GM12878 (cell line): ENCODE measurements around the gene COL9A2. TPM values are rescaled to one million over a fixed set of nuclear protein-coding genes. Genes with fewer than 3 reads are reported as not detected.

ENCODE experiments used
- ATAC-seq: fragments of 200-7000 bp; cut with Tn5 transposase; 3 replicates; pipeline ENCODE4 v1.9.1; 2020; ENCODE audit warnings: mild to moderate bottlenecking, moderate library complexity
- BruUV-seq: library from RNA; stranded (reverse); fragments of 400-500 nt; replicated peaks from 2 replicates; lab custom pipeline; 2021; lab: Mats Ljungman, UMichigan
- CTCF ChIA-PET: fragments of 300-600 bp; sonication (Branson Sonifier 250); formaldehyde crosslinking; extraction: SDS; loops from one replicate; lab custom pipeline; 2021; ENCODE audit warnings: inconsistent platforms; lab: Yijun Ruan, JAX
- POLR2A ChIA-PET: fragments of 350-600 bp; formaldehyde crosslinking; extraction: SDS; loops from one replicate; lab custom pipeline; 2021; ENCODE audit warnings: inconsistent platforms; lab: Charles Lee
- RAD21 ChIA-PET: fragments of 300-600 bp; sonication (Branson Sonifier 250); formaldehyde crosslinking; loops from one replicate; lab custom pipeline; 2023; ENCODE audit warnings: antibody characterized with exemption; ENCODE audit not compliant: unreplicated experiment; lab: Charles Lee
- SMC1A ChIA-PET: fragments of 300-600 bp; sonication (Branson Sonifier 250); formaldehyde crosslinking; loops from one replicate; lab custom pipeline; 2023; ENCODE audit not compliant: unreplicated experiment, uncharacterized antibody; lab: Charles Lee
- DNase-seq: peaks from one replicate; pipeline ENCODE4 v3.0.0-alpha.2; 2011; ENCODE audit warnings: low read depth, low spot score
- FAIRE-seq: peaks from 3 replicates; lab custom pipeline; 2011; peaks lifted over from hg19 to GRCh38; lab: Jason Lieb, UNC
- H2AFZ ChIP-seq: 2 replicates; pipeline ENCODE4 v1.6.0; 2011; ENCODE audit warnings: low read depth, low read length, control low read depth; ENCODE audit not compliant: control insufficient read depth
- H3K27ac ChIP-seq: 2 replicates; pipeline ENCODE4 v1.5.1; 2011; ENCODE audit warnings: control low read depth; ENCODE audit not compliant: control insufficient read depth, insufficient read depth
- H3K27me3 ChIP-seq, 2 experiments: replicated peaks in 1 of 2; 2 replicates each; pipeline versions ENCODE4 v1.6.0 to v1.6.1; 2011; ENCODE audit warnings: low read length in 1 of 2; ENCODE audit not compliant: control insufficient read depth in 2 of 2, insufficient read depth in 2 of 2
- H3K36me3 ChIP-seq, 2 experiments: 2 replicates each; pipeline ENCODE4 v1.5.1; 2011; ENCODE audit warnings: low read length in 1 of 2; ENCODE audit not compliant: control insufficient read depth in 2 of 2, insufficient read depth in 2 of 2
- H3K4me1 ChIP-seq: 2 replicates; pipeline ENCODE4 v1.6.1; 2011; ENCODE audit warnings: mild to moderate bottlenecking, low read length, moderate library complexity, mixed read lengths; ENCODE audit not compliant: control insufficient read depth, insufficient read depth
- H3K4me2 ChIP-seq: 2 replicates; pipeline ENCODE4 v1.6.0; 2011; ENCODE audit warnings: control low read depth; ENCODE audit not compliant: control insufficient read depth, insufficient read depth
- H3K4me3 ChIP-seq: fragments of 200-600 bp; sonication (generic); 2 replicates; pipeline ENCODE4 v1.5.1; 2016
- H3K79me2 ChIP-seq: 2 replicates; pipeline ENCODE4 v1.6.0; 2011; ENCODE audit warnings: low read length; ENCODE audit not compliant: control insufficient read depth, insufficient read depth
- H3K9ac ChIP-seq: 2 replicates; pipeline ENCODE4 v1.8.0; 2011; ENCODE audit warnings: low read length, control low read depth, mixed read lengths; ENCODE audit not compliant: control insufficient read depth, insufficient read depth
- H3K9me3 ChIP-seq: replicated peaks from 3 replicates; pipeline ENCODE4 v1.5.1; 2011; ENCODE audit warnings: mild to moderate bottlenecking, low read length; ENCODE audit not compliant: control insufficient read depth, insufficient read depth
- H4K20me1 ChIP-seq: 2 replicates; pipeline ENCODE4 v1.6.0; 2011; ENCODE audit not compliant: control insufficient read depth, insufficient read depth
- EED ChIP-seq: sonication (generic); IDR thresholded peaks from 2 replicates; pipeline ENCODE4 v1.6.1; 2016; ENCODE audit warnings: antibody characterized with exemption, low read depth
- FOXM1 ChIP-seq: IDR thresholded peaks from 2 replicates; pipeline ENCODE4 v1.6.1; 2012; ENCODE audit warnings: low read depth, mild to moderate bottlenecking, inconsistent platforms, low read length, moderate library complexity
- HDGF ChIP-seq: fragments of 450-650 bp; IDR thresholded peaks from 2 replicates; pipeline ENCODE4 v1.6.1; 2016; ENCODE audit warnings: antibody characterized with exemption
- IKZF1 ChIP-seq: fragments of 450-650 bp; conservative IDR thresholded peaks from 2 replicates; pipeline ENCODE4 v1.6.1; 2017; ENCODE audit warnings: antibody characterized with exemption, mild to moderate bottlenecking
- PAX5 ChIP-seq: IDR thresholded peaks from 2 replicates; pipeline ENCODE4 v1.6.1; 2011; ENCODE audit warnings: low read depth, low read length, borderline replicate concordance
- PKNOX1 ChIP-seq: fragments of 450-650 bp; IDR thresholded peaks from 2 replicates; pipeline ENCODE4 v1.6.1; 2016; ENCODE audit warnings: mild to moderate bottlenecking
- SIN3A ChIP-seq: IDR thresholded peaks from 2 replicates; pipeline ENCODE4 v1.6.1; 2012; ENCODE audit warnings: low read depth, low read length, improper control_type of control experiment
- SMAD1 ChIP-seq: fragments of 450-650 bp; IDR thresholded peaks from 2 replicates; pipeline ENCODE4 v1.6.1; 2018; ENCODE audit warnings: mild to moderate bottlenecking, low read depth; ENCODE audit not compliant: partially characterized antibody
- SRF ChIP-seq, 2 experiments: IDR thresholded peaks; 2 replicates each; pipeline ENCODE4 v1.6.1; 2011; ENCODE audit warnings: low read depth in 2 of 2, low read length in 2 of 2, mild to moderate bottlenecking in 1 of 2, moderate library complexity in 1 of 2
- USF1 ChIP-seq: IDR thresholded peaks from 2 replicates; pipeline ENCODE4 v1.6.1; 2011; ENCODE audit warnings: borderline replicate concordance, low read depth, mild to moderate bottlenecking, moderate library complexity, mixed read lengths, low read length; ENCODE audit not compliant: insufficient read depth; ENCODE audit errors: extremely low read length
- ZBED1 ChIP-seq: IDR thresholded peaks from 2 replicates; pipeline ENCODE4 v1.6.1; 2016; ENCODE audit warnings: borderline replicate concordance
- ZBTB33 ChIP-seq: fragments of 450-650 bp; IDR thresholded peaks from 2 replicates; pipeline ENCODE4 v1.6.1; 2017; ENCODE audit warnings: mild to moderate bottlenecking
- WGBS: methylation state at CpG from one replicate; pipeline ENCODE4 v1.1.6; 2016; ENCODE audit warnings: low lambda C conversion rate; ENCODE audit not compliant: insufficient replicate concordance, insufficient coverage; ENCODE audit errors: missing lambda C conversion rate; 5-methylcytosine and 5-hydroxymethylcytosine counted together
- in situ Hi-C: fragments of 300-500 bp; cut with MboI; formaldehyde crosslinking; loops from 9 replicates; pipeline ENCODE4 v1.14.3; 2018; ENCODE audit warnings: mixed read lengths
- intact Hi-C: fragments of 100-400 bp; cut with micrococcal nuclease; formaldehyde crosslinking; loops from one replicate; pipeline ENCODE4 v1.14.2; 2022; ENCODE audit not compliant: unreplicated experiment
- polyA plus RNA-seq, 11 experiments: library from polyadenylated mRNA; depleted of rRNA in 4 of 11; unstranded in 6 of 11; stranded (reverse) in 5 of 11; fragments of >200 nt; fragmentation: Nextera tagmentation in 4 of 11; fragmentation: Illumina TruSeq in 1 of 11; extraction: Ambion mirVana in 4 of 11; extraction: Trizol in 1 of 11; gene quantifications; 1 replicate in 1 of 11; 2 replicates in 10 of 11; pipeline versions ENCODE4 v1.2.1 to v1.2.3, GENCODE V29; 2011 to 2016; ENCODE audit warnings: inconsistent platforms in 2 of 11, missing spikeins in 2 of 11, low read depth in 1 of 11
- total RNA-seq, 4 experiments: library from RNA; depleted of rRNA in 3 of 4; stranded (reverse); fragments of >200 nt in 3 of 4; fragmentation: Illumina TruSeq in 1 of 4; extraction: Trizol in 1 of 4; gene quantifications; 2 replicates each; pipeline versions ENCODE4 v1.2.1 to v1.2.3, GENCODE V29; 2013 to 2021

The COL9A2 gene
- total and polyA plus RNA-seq, 10 of the 15 experiments (the other 5 are each of a cell fraction or from before 2014, with no cell fraction given) = 3.1 to 63.3 (median 22.4) TPM

- TF ChIP-seq SIN3A = peak; percentile 22; the same call in 1 of the 2 replicates
- TF ChIP-seq ZBED1 = no peak
- TF ChIP-seq FOXM1 = no peak
- 0 out of 2 replicates have a peak, but pooled peaks have one; percentile 33 for TF ChIP-seq PAX5
- TF ChIP-seq USF1 = no peak
- TF ChIP-seq EED = peak; percentile 14; the same call in 1 of the 2 replicates
- no peak for TF ChIP-seq ZBTB33
- TF ChIP-seq PKNOX1 = 0 out of 2 replicates have a peak, but pooled peaks have one; percentile 32
- TF ChIP-seq SMAD1 = no peak
- TF ChIP-seq SRF (IDR thresholded peaks at IDR 0.05; ENCODE audit: low read depth in 2 of 2, low read length in 2 of 2) = no peak
- TF ChIP-seq HDGF = 0 out of 2 replicates have a peak, but pooled peaks have one; percentile 32
- peak; percentile 69; the same call in 1 of the 2 replicates for TF ChIP-seq IKZF1
- H3K9me3 ChIP-seq = no peaks in the 10 kb centered on the region
- H3K4me3 ChIP-seq = peak overlapping the region; percentile 70
- DNase-seq (no peak), FAIRE-seq (peak; percentile 27), ATAC-seq (peak; percentile 8)
- in situ Hi-C loops = no loop called here
- H3K9ac ChIP-seq = peak overlapping the region; percentile 49
- peak overlapping the region; percentile 90 for H2AFZ ChIP-seq
- no peaks in the 10 kb centered on the region for H3K36me3 ChIP-seq
- RAD21 ChIA-PET = interaction anchor here (0.7 to 6.0 kb wide), 19 partner anchors 21 to 171 kb away, joined by 3 to 81 read pairs (median 8); partner anchors contain the start of genes RLF, SMAP2 and ZMPSTE24
- H3K27me3 ChIP-seq = peaks cover 4 to 9% of the 10 kb centered on the region in 2 experiments; a peak in 3 of 4 replicates
- H4K20me1 ChIP-seq = no peaks in the 10 kb centered on the region
- no peak overlapping the region; the same call in 1 of the 2 replicates for H3K27ac ChIP-seq
- CTCF ChIA-PET = interaction anchor here (0.5 to 10.0 kb wide), 42 partner anchors 21 to 452 kb away, joined by 3 to 170 read pairs (median 5); partner anchors contain the start of genes SMAP2, ZMPSTE24 and ZNF684
- 8% methylated on average over 36 of the region's 41 CpGs for WGBS
- POLR2A ChIA-PET = interaction anchor here (0.5 to 4.2 kb wide), 16 partner anchors 23 to 251 kb away, joined by 3 to 21 read pairs (median 4); partner anchors contain the start of gene SMAP2
- SMC1A ChIA-PET = interaction anchor here (0.8 to 9.0 kb wide), 27 partner anchors 17 to 231 kb away, joined by 3 to 84 read pairs (median 6); partner anchors contain the start of gene SMAP2
- no TSS peak for BruUV-seq
- intact Hi-C loops = loop anchor here (1.0 to 2.0 kb wide), 2 partner anchors 58 to 163 kb away; partner anchors contain the start of gene ZMPSTE24
- peaks cover 5% of the 10 kb centered on the region for H3K79me2 ChIP-seq
- H3K4me2 ChIP-seq = peak overlapping the region; percentile 93
- H3K4me1 ChIP-seq = peaks cover 41% of the 10 kb centered on the region
Measured at GRCh38 chr1:40315795-40316594, 1.1 kb downstream of the COL9A2 start.
